Colonic mucosa (tissue), 4 donors: ENCODE measurements around the gene EIF3K. TPM values are rescaled to one million over a fixed set of nuclear protein-coding genes. Genes with fewer than 3 reads are reported as not detected.
A peak's percentile ranks its signal among the peaks of the same experiment; 100 is the strongest.

Experiments used
- DNase-seq: peaks from one replicate; pipeline ENCODE4 v3.0.0-alpha.2; 2020
- H3K27ac ChIP-seq: fragments of 200-600 bp; one replicate; pipeline ENCODE4 v1.8.0; 2021
- H3K27me3 ChIP-seq: fragments of 200-600 bp; one replicate; pipeline ENCODE4 v1.8.0; 2021
- H3K36me3 ChIP-seq: fragments of 200-600 bp; one replicate; pipeline ENCODE4 v1.8.0; 2021
- H3K4me1 ChIP-seq: fragments of 200-600 bp; one replicate; pipeline ENCODE4 v1.8.0; 2021; ENCODE audit warnings: mild to moderate bottlenecking
- H3K4me3 ChIP-seq: fragments of 200-600 bp; one replicate; pipeline ENCODE4 v1.8.0; 2021
- H3K9ac ChIP-seq, 2 donors: one replicate each; pipeline ENCODE4 v1.7.0; 2013; ENCODE audit warnings: control low read depth in 2 of 2, low read depth in 2 of 2, low read length in 2 of 2
- H3K9me3 ChIP-seq: fragments of 200-600 bp; one replicate; pipeline ENCODE4 v1.8.0; 2021
- CTCF ChIP-seq: fragments of 200-600 bp; IDR thresholded peaks from one replicate; pipeline ENCODE4 v1.8.0; 2022; ENCODE audit warnings: antibody characterized with exemption, mild to moderate bottlenecking
- intact Hi-C: fragments of 100-400 bp; cut with DNase I; formaldehyde crosslinking; loops from one replicate; pipeline ENCODE4 v1.14.1; 2022
- total RNA-seq, 2 donors: library from RNA; stranded (reverse); fragmentation: NEBNext Ultra II Directional in 1 of 2; extraction: Animal tissue kit (Norgen Biotek cat#: 25700) in 1 of 2; gene quantifications; one replicate each; pipeline ENCODE4 v1.2.1, GENCODE V29; 2021
- donor health status: healthy.
- donor health status: DM: no; HTN: no; CAD: no.
- donor health status: DM: no; HTN: no; CAD: no.

EIF3K gene
- total RNA-seq, 2 donors from 2014 or later = 367 to 445 TPM

GRCh38 chr19:38654628-38655055 lies 35.7 kb downstream of the EIF3K start:
- peak overlapping the region in 1 of 2 donors; percentile 100 for H3K9ac ChIP-seq
- intact Hi-C loops = no loop called here
- no peaks in the 10 kb centered on the region for H3K36me3 ChIP-seq
- peak overlapping the region; percentile 95 for H3K27ac ChIP-seq
- H3K4me1 ChIP-seq = peaks cover 36% of the 10 kb centered on the region
- H3K4me3 ChIP-seq = no peak overlapping the region
- no peak for DNase-seq
- H3K9me3 ChIP-seq = no peaks in the 10 kb centered on the region
- no peak for TF ChIP-seq CTCF
- H3K27me3 ChIP-seq = no peaks in the 10 kb centered on the region

- no peaks in the 10 kb centered on the region for H3K36me3 ChIP-seq
- no peak for DNase-seq
- no peak for TF ChIP-seq CTCF
- H3K27me3 ChIP-seq = no peaks in the 10 kb centered on the region
- H3K9ac ChIP-seq = peak overlapping the region in 1 of 2 donors; percentile 100
- H3K4me3 ChIP-seq = no peak overlapping the region
- intact Hi-C loops = no loop called here
- H3K27ac ChIP-seq = peak overlapping the region; percentile 95
- peaks cover 41% of the 10 kb centered on the region for H3K4me1 ChIP-seq
- no peaks in the 10 kb centered on the region for H3K9me3 ChIP-seq
Observed at GRCh38 chr19:38655148-38655824, 36.3 kb downstream of the EIF3K start.

- Histone ChIP-seq H3K9me3 (no peaks in the 10 kb centered on the region), H3K4me3 (no peak overlapping the region), H3K27me3 (no peaks in the 10 kb centered on the region), H3K27ac (peak overlapping the region; percentile 95), H3K9ac (peak overlapping the region in 1 of 2 donors; percentile 21), H3K36me3 (no peaks in the 10 kb centered on the region), H3K4me1 (peaks cover 51% of the 10 kb centered on the region)
- no peak for TF ChIP-seq CTCF
- no peak for DNase-seq
- intact Hi-C loops = no loop called here
Observed at GRCh38 chr19:38656171-38656981, 37.4 kb downstream of the EIF3K start.

- H3K9me3 ChIP-seq = no peaks in the 10 kb centered on the region
- peak overlapping the region in 1 of 2 donors; percentile 61 for H3K9ac ChIP-seq
- H3K4me1 ChIP-seq = peaks cover 53% of the 10 kb centered on the region
- H3K27me3 ChIP-seq = no peaks in the 10 kb centered on the region
- no peak for DNase-seq
- intact Hi-C loops = no loop called here
- TF ChIP-seq CTCF = no peak
- no peaks in the 10 kb centered on the region for H3K36me3 ChIP-seq
- peak overlapping the region; percentile 95 for H3K27ac ChIP-seq
- H3K4me3 ChIP-seq = no peak overlapping the region
Observed at GRCh38 chr19:38657633-38658222, 38.7 kb downstream of the EIF3K start.

- Histone ChIP-seq H3K4me1 (peaks cover 59% of the 10 kb centered on the region), H3K27ac (peak overlapping the region; percentile 95), H3K9me3 (no peaks in the 10 kb centered on the region), H3K36me3 (no peaks in the 10 kb centered on the region), H3K4me3 (no peak overlapping the region), H3K9ac (peak overlapping the region; percentile 40 to 61), H3K27me3 (no peaks in the 10 kb centered on the region)
- intact Hi-C loops = no loop called here
- DNase-seq = peak; percentile 70
- TF ChIP-seq CTCF = no peak
Observed at GRCh38 chr19:38658462-38659306, 39.7 kb downstream of the EIF3K start.
